Stimulated activated CD8-positive, alpha-beta memory T cell treated with anti-CD3 and anti-CD28 coated beads, Interleukin-12 subunit alpha, Interleukin-12 subunit beta, amount 100 ng/mL, for 1 hour (primary cell): ENCODE data around the gene MUS81.
"Not testable (repeated sequence)": the region's sequence is repeated elsewhere in the genome, so short reads cannot be mapped to it uniquely, and the experiment has no call there.

Experiments
- DNase-seq: peaks from one replicate; pipeline ENCODE4 v3.0.0-alpha.2; 2020; ENCODE audit warnings: low read depth

The MUS81 gene

GRCh38 chr11:65848693-65849092 is 11.5 kb upstream of the MUS81 start:
- DNase-seq: not testable (repeated sequence)

- DNase-seq: no peak
These were observed 10.9 kb upstream of the MUS81 start for GRCh38 chr11:65849366-65849765.

- no peak for DNase-seq
These were observed 10.4 kb upstream of the MUS81 start for GRCh38 chr11:65849771-65850216.

GRCh38 chr11:65850217-65851082 is 9.8 kb upstream of the MUS81 start:
- no peak for DNase-seq

GRCh38 chr11:65851083-65851579 is 9.1 kb upstream of the MUS81 start:
- no peak for DNase-seq

- no peak for DNase-seq
These were observed 8.3 kb upstream of the MUS81 start for GRCh38 chr11:65851811-65852507.

GRCh38 chr11:65852508-65853245 is 7.6 kb upstream of the MUS81 start:
- no peak for DNase-seq

GRCh38 chr11:65853246-65853979 is 6.8 kb upstream of the MUS81 start:
- DNase-seq: no peak

- no peak for DNase-seq
These were observed 6.1 kb upstream of the MUS81 start for GRCh38 chr11:65854161-65854592.

GRCh38 chr11:65854852-65855837 is 5.1 kb upstream of the MUS81 start:
- no peak for DNase-seq

- no peak for DNase-seq
These were observed 4.3 kb upstream of the MUS81 start for GRCh38 chr11:65855927-65856363.

GRCh38 chr11:65856689-65857499 is 3.3 kb upstream of the MUS81 start:
- peak; percentile 68 for DNase-seq

GRCh38 chr11:65857500-65857852 is 2.8 kb upstream of the MUS81 start:
- DNase-seq: no peak

- DNase-seq: peak; percentile 94
These were observed 2.2 kb upstream of the MUS81 start, which contains the start of gene CFL1 for GRCh38 chr11:65857853-65858680. Gene CFL1 (minus strand): TSS chr11:65858180. CDS start chr11:65858099, 81 bp downstream.

GRCh38 chr11:65858681-65859087 is 1.5 kb upstream of the MUS81 start:
- no peak for DNase-seq

- peak; percentile 97 for DNase-seq
These were observed 980 bp upstream of the MUS81 start for GRCh38 chr11:65859095-65859811.

GRCh38 chr11:65859812-65860277 is 388 bp upstream of the MUS81 start:
- no peak for DNase-seq

- no peak for DNase-seq
These were observed 902 bp downstream of the MUS81 start for GRCh38 chr11:65861165-65861505.
